DND-41 (cell line): ENCODE measurements around the gene PTPRD.

Experiments used
- ATAC-seq: fragments of 200-7000 bp; cut with Tn5 transposase; 3 replicates; pipeline ENCODE4 v1.9.1; 2021; ENCODE audit warnings: low read depth; ENCODE audit not compliant: insufficient read depth
- DNase-seq: peaks from one replicate; pipeline ENCODE4 v3.0.0-alpha.2; 2020
- H2AFZ ChIP-seq: 2 replicates; pipeline ENCODE4 v1.6.0; 2012; ENCODE audit warnings: low read depth, low read length
- H3K27ac ChIP-seq: 2 replicates; pipeline ENCODE4 v1.5.1; 2012; ENCODE audit warnings: low read length, inconsistent platforms
- H3K27me3 ChIP-seq: fragments of 200-600 bp; sonication (generic); 2 replicates; pipeline ENCODE4 v1.6.0; 2012; ENCODE audit warnings: low read length, mild to moderate bottlenecking, inconsistent platforms; ENCODE audit not compliant: insufficient read depth, poor library complexity
- H3K36me3 ChIP-seq: 2 replicates; pipeline ENCODE4 v1.5.1; 2012; ENCODE audit warnings: low read length, inconsistent platforms; ENCODE audit not compliant: insufficient read depth
- H3K4me1 ChIP-seq: 2 replicates; pipeline ENCODE4 v1.5.1; 2012; ENCODE audit warnings: mild to moderate bottlenecking, low read length; ENCODE audit not compliant: insufficient read depth
- H3K4me2 ChIP-seq: 2 replicates; pipeline ENCODE4 v1.6.0; 2012; ENCODE audit warnings: mild to moderate bottlenecking, moderate library complexity, low read length, inconsistent platforms; ENCODE audit not compliant: insufficient read depth
- H3K4me3 ChIP-seq, 2 experiments: fragments of 200-600 bp in 1 of 2; shearing (Covaris generic) in 1 of 2; 2 replicates each; pipeline ENCODE4 v1.5.1; 2012 to 2016; ENCODE audit warnings: inconsistent platforms in 2 of 2, low read length in 2 of 2, mild to moderate bottlenecking in 2 of 2, low read depth in 1 of 2, moderate library complexity in 1 of 2
- H3K79me2 ChIP-seq: 2 replicates; pipeline ENCODE4 v1.6.0; 2012; ENCODE audit warnings: low read length, inconsistent platforms; ENCODE audit not compliant: insufficient read depth
- H3K9ac ChIP-seq: 2 replicates; pipeline ENCODE4 v1.6.0; 2012; ENCODE audit warnings: low read depth, mild to moderate bottlenecking, inconsistent platforms, low read length, moderate library complexity
- H3K9me3 ChIP-seq: 2 replicates; pipeline ENCODE4 v1.5.1; 2012; ENCODE audit warnings: low read length, moderate library complexity, mild to moderate bottlenecking, inconsistent platforms; ENCODE audit not compliant: insufficient read depth, severe bottlenecking
- H4K20me1 ChIP-seq: 2 replicates; pipeline ENCODE4 v1.6.0; 2012; ENCODE audit warnings: low read length; ENCODE audit not compliant: insufficient read depth
- EZH2 ChIP-seq: IDR thresholded peaks from 3 replicates; pipeline ENCODE4 v1.6.1; 2012; ENCODE audit warnings: borderline replicate concordance, low read depth, mild to moderate bottlenecking, moderate library complexity, low read length, inconsistent platforms; ENCODE audit not compliant: severe bottlenecking
- TF ChIP-seq, protein P1 (sequence below): IDR thresholded peaks from 2 replicates; pipeline ENCODE4 v1.5.1; 2012; ENCODE audit warnings: borderline replicate concordance, low read length, moderate library complexity, mild to moderate bottlenecking; ENCODE audit not compliant: poor library complexity, severe bottlenecking; ENCODE audit errors: extremely low read depth

PTPRD gene

DNA sequence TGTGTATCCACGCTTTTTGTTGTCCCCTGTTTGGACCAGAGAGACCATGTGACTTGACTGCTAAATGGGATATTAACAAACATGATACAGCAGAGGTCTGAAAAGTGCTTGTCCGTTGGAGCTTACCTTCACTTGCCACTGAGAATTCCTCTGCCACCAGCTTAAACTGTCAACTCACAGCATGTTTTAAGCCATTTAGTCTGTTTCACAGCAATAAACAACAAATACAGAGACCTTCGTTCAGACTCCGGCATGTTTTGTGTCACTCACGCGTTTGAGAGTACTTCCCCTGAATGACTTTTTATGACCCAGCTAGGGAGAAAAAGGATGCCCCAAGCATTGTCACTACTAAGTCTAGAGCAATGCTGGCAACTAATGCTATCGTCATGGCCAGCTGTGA is 173.8 kb downstream of the PTPRD start:
- no peak overlapping the region for H3K27ac ChIP-seq
- TF ChIP-seq EZH2: no peak
- TF ChIP-seq, protein P1, sequence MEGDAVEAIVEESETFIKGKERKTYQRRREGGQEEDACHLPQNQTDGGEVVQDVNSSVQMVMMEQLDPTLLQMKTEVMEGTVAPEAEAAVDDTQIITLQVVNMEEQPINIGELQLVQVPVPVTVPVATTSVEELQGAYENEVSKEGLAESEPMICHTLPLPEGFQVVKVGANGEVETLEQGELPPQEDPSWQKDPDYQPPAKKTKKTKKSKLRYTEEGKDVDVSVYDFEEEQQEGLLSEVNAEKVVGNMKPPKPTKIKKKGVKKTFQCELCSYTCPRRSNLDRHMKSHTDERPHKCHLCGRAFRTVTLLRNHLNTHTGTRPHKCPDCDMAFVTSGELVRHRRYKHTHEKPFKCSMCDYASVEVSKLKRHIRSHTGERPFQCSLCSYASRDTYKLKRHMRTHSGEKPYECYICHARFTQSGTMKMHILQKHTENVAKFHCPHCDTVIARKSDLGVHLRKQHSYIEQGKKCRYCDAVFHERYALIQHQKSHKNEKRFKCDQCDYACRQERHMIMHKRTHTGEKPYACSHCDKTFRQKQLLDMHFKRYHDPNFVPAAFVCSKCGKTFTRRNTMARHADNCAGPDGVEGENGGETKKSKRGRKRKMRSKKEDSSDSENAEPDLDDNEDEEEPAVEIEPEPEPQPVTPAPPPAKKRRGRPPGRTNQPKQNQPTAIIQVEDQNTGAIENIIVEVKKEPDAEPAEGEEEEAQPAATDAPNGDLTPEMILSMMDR: no peak
- H3K9me3 ChIP-seq: no peaks in the 10 kb centered on the region
- H3K27me3 ChIP-seq: no peaks in the 10 kb centered on the region
- no peaks in the 10 kb centered on the region for H3K36me3 ChIP-seq
- H3K79me2 ChIP-seq: no peaks in the 10 kb centered on the region
- no peak for DNase-seq
- H3K4me3 ChIP-seq: no peak overlapping the region
- no peaks in the 10 kb centered on the region for H4K20me1 ChIP-seq
- no peak for ATAC-seq
- no peaks in the 10 kb centered on the region for H3K4me1 ChIP-seq
- no peak overlapping the region for H3K4me2 ChIP-seq
- no peak overlapping the region for H2AFZ ChIP-seq
- no peak overlapping the region for H3K9ac ChIP-seq

DNA sequence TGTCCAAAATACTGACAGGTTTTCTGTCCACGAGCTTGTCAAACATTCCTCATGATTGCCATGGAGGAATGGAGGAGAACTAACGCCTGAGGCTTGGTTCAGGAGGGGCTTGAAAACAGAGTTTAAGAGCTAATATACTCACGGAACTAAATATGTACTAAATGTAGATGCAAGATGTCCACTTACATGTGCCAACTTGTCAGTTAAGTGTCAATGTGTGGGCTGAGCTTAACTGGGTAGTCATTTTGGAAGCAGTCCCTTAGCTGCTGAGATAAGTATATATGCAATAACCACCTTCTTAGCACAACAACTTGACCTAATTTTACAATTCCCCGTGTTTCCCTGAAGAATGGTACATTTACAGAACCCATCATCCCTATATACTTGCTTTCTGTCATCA is 176.0 kb downstream of the PTPRD start:
- TF ChIP-seq EZH2: no peak
- TF ChIP-seq, protein P1: no peak
- Histone ChIP-seq H3K79me2 (no peaks in the 10 kb centered on the region), H3K4me2 (no peak overlapping the region), H3K27ac (no peak overlapping the region), H3K9ac (no peak overlapping the region), H4K20me1 (no peaks in the 10 kb centered on the region), H3K27me3 (no peaks in the 10 kb centered on the region), H3K4me3 (no peak overlapping the region), H3K4me1 (no peaks in the 10 kb centered on the region), H3K9me3 (no peaks in the 10 kb centered on the region), H3K36me3 (no peaks in the 10 kb centered on the region), H2AFZ (no peak overlapping the region)
- ATAC-seq: no peak
- DNase-seq: no peak

DNA sequence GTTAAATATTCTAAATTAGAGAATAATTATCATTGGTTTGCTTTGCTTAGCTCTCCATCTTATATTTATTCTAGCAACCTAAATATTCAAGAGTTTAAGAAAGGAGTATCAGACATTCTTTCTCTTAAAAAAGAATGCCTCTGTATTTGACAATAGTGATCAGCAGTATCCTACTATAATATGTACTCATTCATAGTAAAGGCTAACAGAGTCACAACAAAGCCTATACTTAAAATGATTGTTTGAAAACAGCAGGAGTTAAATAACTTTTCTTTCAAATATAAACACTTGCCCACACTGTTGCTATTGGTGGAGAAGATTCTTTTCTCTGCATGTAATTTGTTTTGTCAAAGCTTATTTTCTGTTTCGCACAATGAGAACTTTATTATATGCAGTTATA is 178.4 kb downstream of the PTPRD start:
- H3K4me2 ChIP-seq: no peak overlapping the region
- no peaks in the 10 kb centered on the region for H3K79me2 ChIP-seq
- H3K4me1 ChIP-seq: no peaks in the 10 kb centered on the region
- TF ChIP-seq EZH2: no peak
- TF ChIP-seq, protein P1: no peak
- no peak overlapping the region for H3K9ac ChIP-seq
- DNase-seq: no peak
- H3K27ac ChIP-seq: no peak overlapping the region
- H4K20me1 ChIP-seq: no peaks in the 10 kb centered on the region
- no peaks in the 10 kb centered on the region for H3K36me3 ChIP-seq
- H2AFZ ChIP-seq: no peak overlapping the region
- no peaks in the 10 kb centered on the region for H3K9me3 ChIP-seq
- H3K27me3 ChIP-seq: no peaks in the 10 kb centered on the region
- no peak overlapping the region for H3K4me3 ChIP-seq
- ATAC-seq: no peak

DNA sequence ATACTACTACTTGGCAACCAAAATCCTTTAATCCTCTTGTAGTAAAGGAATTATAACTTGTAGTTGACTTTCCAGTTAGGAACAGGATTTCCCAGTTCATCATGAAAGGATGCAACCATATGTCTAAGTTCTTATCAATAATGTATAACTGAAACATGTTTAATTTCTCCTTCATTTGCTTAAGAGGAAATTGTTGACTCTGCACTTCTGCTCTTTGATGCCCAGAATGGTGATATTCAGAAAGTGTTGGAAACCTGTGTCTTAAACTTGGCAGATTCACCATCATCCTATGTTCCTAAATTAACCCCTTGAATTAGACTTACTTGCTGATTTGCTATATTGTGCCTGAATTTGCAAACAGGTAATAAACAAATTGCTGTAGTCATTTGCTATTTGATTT is 201.5 kb downstream of the PTPRD start:
- DNase-seq (no peak), ATAC-seq (no peak)
- Histone ChIP-seq H4K20me1 (no peaks in the 10 kb centered on the region), H2AFZ (no peak overlapping the region), H3K4me1 (no peaks in the 10 kb centered on the region), H3K36me3 (no peaks in the 10 kb centered on the region), H3K9me3 (no peaks in the 10 kb centered on the region), H3K9ac (no peak overlapping the region), H3K27ac (no peak overlapping the region), H3K27me3 (no peaks in the 10 kb centered on the region), H3K79me2 (no peaks in the 10 kb centered on the region), H3K4me3 (no peak overlapping the region), H3K4me2 (no peak overlapping the region)
- TF ChIP-seq EZH2: no peak
- TF ChIP-seq, protein P1: no peak
